ENCODE measurements around the gene SYT3. TPM values are rescaled to one million over a fixed set of nuclear protein-coding genes. Genes with fewer than 3 reads are reported as not detected.

Gene SYT3
- total RNA-seq, 4 donors from 2014 or later: 0.09 TPM; not detected in 3

- Histone ChIP-seq H3K4me1 (no peaks in the 10 kb centered on the region), H3K9me3 (no peaks in the 10 kb centered on the region), H3K36me3 (no peaks in the 10 kb centered on the region), H3K4me3 (no peak overlapping the region), H3K27me3 (peaks cover 0 to 15% (median 4%) of the 10 kb centered on the region in 3 donors), H3K27ac (no peak overlapping the region)
- TF ChIP-seq POLR2A (IDR thresholded peaks at IDR 0.05) (no peak), CTCF (IDR thresholded peaks at IDR 0.05 in 4 of 5, conservative IDR thresholded peaks at IDR 0.05 in 1 of 5) (no peak)
- no peak for DNase-seq
- intact Hi-C loops (cut with DNase I; ENCODE audit: low total_unique reads): no loop called here
- no peak for ATAC-seq
- in situ Hi-C loops (cut with MboI; ENCODE audit: low sequenced_read_pairs in 4 of 4): no loop called here
These were observed 38.6 kb upstream of the SYT3 start for GRCh38 chr19:50678323-50678722.

GRCh38 chr19:50677636-50678035, 38.0 kb upstream of the SYT3 start:
- Histone ChIP-seq H3K36me3 (no peaks in the 10 kb centered on the region), H3K4me1 (no peaks in the 10 kb centered on the region), H3K9me3 (no peaks in the 10 kb centered on the region), H3K27me3 (peaks cover 0 to 14% (median 4%) of the 10 kb centered on the region in 3 donors), H3K27ac (no peak overlapping the region), H3K4me3 (no peak overlapping the region)
- intact Hi-C loops (cut with DNase I; ENCODE audit: low total_unique reads): no loop called here
- no peak for ATAC-seq
- no peak for DNase-seq
- no peak for TF ChIP-seq CTCF (IDR thresholded peaks at IDR 0.05 in 4 of 5, conservative IDR thresholded peaks at IDR 0.05 in 1 of 5)
- TF ChIP-seq POLR2A (IDR thresholded peaks at IDR 0.05): no peak
- in situ Hi-C loops (cut with MboI; ENCODE audit: low sequenced_read_pairs in 4 of 4): no loop called here

GRCh38 chr19:50676625-50677197, 37.0 kb upstream of the SYT3 start:
- Histone ChIP-seq H3K4me1 (no peaks in the 10 kb centered on the region), H3K4me3 (no peak overlapping the region), H3K36me3 (no peaks in the 10 kb centered on the region), H3K27me3 (peaks cover 0 to 16% (median 7%) of the 10 kb centered on the region in 3 donors), H3K9me3 (no peaks in the 10 kb centered on the region), H3K27ac (no peak overlapping the region)
- no peak for DNase-seq
- no peak for ATAC-seq
- intact Hi-C loops (cut with DNase I; ENCODE audit: low total_unique reads) (no loop called here), in situ Hi-C loops (cut with MboI; ENCODE audit: low sequenced_read_pairs in 4 of 4) (no loop called here)
- TF ChIP-seq CTCF (IDR thresholded peaks at IDR 0.05 in 4 of 5, conservative IDR thresholded peaks at IDR 0.05 in 1 of 5) (no peak), POLR2A (IDR thresholded peaks at IDR 0.05) (no peak)

- no peaks in the 10 kb centered on the region for H3K4me1 ChIP-seq
- TF ChIP-seq POLR2A (IDR thresholded peaks at IDR 0.05) (no peak), CTCF (IDR thresholded peaks at IDR 0.05 in 4 of 5, conservative IDR thresholded peaks at IDR 0.05 in 1 of 5) (no peak)
- H3K27me3 ChIP-seq: peaks cover 20 to 30% (median 23%) of the 10 kb centered on the region in 3 donors
- intact Hi-C loops (cut with DNase I; ENCODE audit: low total_unique reads): no loop called here
- H3K27ac ChIP-seq: no peak overlapping the region
- no peaks in the 10 kb centered on the region for H3K36me3 ChIP-seq
- no peak overlapping the region for H3K4me3 ChIP-seq
- H3K9me3 ChIP-seq: no peaks in the 10 kb centered on the region
- ATAC-seq (no peak), DNase-seq (no peak)
- in situ Hi-C loops (cut with MboI; ENCODE audit: low sequenced_read_pairs in 4 of 4): no loop called here
These were observed 33.4 kb upstream of the SYT3 start for GRCh38 chr19:50673118-50673517.

GRCh38 chr19:50670102-50670380, 30.4 kb upstream of the SYT3 start:
- H3K36me3 ChIP-seq: no peaks in the 10 kb centered on the region
- ATAC-seq (no peak), DNase-seq (no peak)
- H3K27ac ChIP-seq: no peak overlapping the region
- TF ChIP-seq CTCF (IDR thresholded peaks at IDR 0.05 in 4 of 5, conservative IDR thresholded peaks at IDR 0.05 in 1 of 5): no peak
- no peak for TF ChIP-seq POLR2A (IDR thresholded peaks at IDR 0.05)
- in situ Hi-C loops (cut with MboI; ENCODE audit: low sequenced_read_pairs in 4 of 4) (no loop called here), intact Hi-C loops (cut with DNase I; ENCODE audit: low total_unique reads) (no loop called here)
- no peaks in the 10 kb centered on the region for H3K4me1 ChIP-seq
- H3K27me3 ChIP-seq: peaks cover 39 to 57% (median 40%) of the 10 kb centered on the region in 3 donors
- no peak overlapping the region for H3K4me3 ChIP-seq
- no peaks in the 10 kb centered on the region for H3K9me3 ChIP-seq

Measured in gastrocnemius medialis (tissue), 4 donors.